Thymus (tissue), 11 donors: ENCODE results near the gene FBXO31. TPM values are rescaled to one million over a fixed set of nuclear protein-coding genes. Genes with fewer than 3 reads are reported as not detected.
A peak's percentile ranks its signal among the peaks of the same experiment; 100 is the strongest.

ENCODE experiments used
- DNase-seq, 9 donors: peaks; one replicate each; pipeline ENCODE4 v3.0.0-alpha.2; 2013; ENCODE audit warnings: low spot score in 9 of 9, low read depth in 6 of 9, missing footprints in 1 of 9
- H3K27ac ChIP-seq, 2 donors: one replicate each; pipeline ENCODE4 v1.5.1; 2013; ENCODE audit warnings: control low read depth in 1 of 2, low read depth in 1 of 2, low read length in 1 of 2, mild to moderate bottlenecking in 1 of 2, moderate library complexity in 1 of 2
- H3K27me3 ChIP-seq, 2 donors: one replicate each; pipeline ENCODE4 v1.5.1; 2013; ENCODE audit warnings: low read length in 1 of 2; ENCODE audit not compliant: control insufficient read depth in 2 of 2, insufficient read depth in 1 of 2
- H3K36me3 ChIP-seq, 2 donors: one replicate each; pipeline ENCODE4 v1.5.1; 2013; ENCODE audit warnings: low read length in 1 of 2, mild to moderate bottlenecking in 1 of 2, moderate library complexity in 1 of 2; ENCODE audit not compliant: control insufficient read depth in 2 of 2, insufficient read depth in 2 of 2
- H3K4me1 ChIP-seq, 2 donors: one replicate each; pipeline ENCODE4 v1.5.1; 2013; ENCODE audit warnings: low read length in 2 of 2; ENCODE audit not compliant: control insufficient read depth in 2 of 2, insufficient read depth in 2 of 2
- H3K4me3 ChIP-seq, 2 donors: one replicate each; pipeline ENCODE4 v1.5.1; 2013; ENCODE audit warnings: low read length in 2 of 2, control low read depth in 1 of 2, mild to moderate bottlenecking in 1 of 2
- H3K9me3 ChIP-seq, 2 donors: one replicate each; pipeline ENCODE4 v1.5.1; 2013; ENCODE audit warnings: low read length in 1 of 2, mild to moderate bottlenecking in 1 of 2; ENCODE audit not compliant: control insufficient read depth in 2 of 2, insufficient read depth in 1 of 2
- WGBS: extraction: QIAGEN DNeasy Blood & Tissue Kit; methylation state at CpG from one replicate; pipeline ENCODE4 v1.1.7; 2013; 5-methylcytosine and 5-hydroxymethylcytosine counted together
- polyA plus RNA-seq: library from polyadenylated mRNA; stranded (reverse); fragments of 200-250 nt; gene quantifications from one replicate; pipeline ENCODE4 v1.2.3, GENCODE V29; 2013
- total RNA-seq: library from RNA; stranded (reverse); fragments of 120-200 nt; gene quantifications from one replicate; pipeline ENCODE4 v1.2.4, GENCODE V29; 2013
- donor health status: healthy.

FBXO31 gene
- total and polyA plus RNA-seq, 2 donors, result 11.7 to 27.1 TPM

DNA sequence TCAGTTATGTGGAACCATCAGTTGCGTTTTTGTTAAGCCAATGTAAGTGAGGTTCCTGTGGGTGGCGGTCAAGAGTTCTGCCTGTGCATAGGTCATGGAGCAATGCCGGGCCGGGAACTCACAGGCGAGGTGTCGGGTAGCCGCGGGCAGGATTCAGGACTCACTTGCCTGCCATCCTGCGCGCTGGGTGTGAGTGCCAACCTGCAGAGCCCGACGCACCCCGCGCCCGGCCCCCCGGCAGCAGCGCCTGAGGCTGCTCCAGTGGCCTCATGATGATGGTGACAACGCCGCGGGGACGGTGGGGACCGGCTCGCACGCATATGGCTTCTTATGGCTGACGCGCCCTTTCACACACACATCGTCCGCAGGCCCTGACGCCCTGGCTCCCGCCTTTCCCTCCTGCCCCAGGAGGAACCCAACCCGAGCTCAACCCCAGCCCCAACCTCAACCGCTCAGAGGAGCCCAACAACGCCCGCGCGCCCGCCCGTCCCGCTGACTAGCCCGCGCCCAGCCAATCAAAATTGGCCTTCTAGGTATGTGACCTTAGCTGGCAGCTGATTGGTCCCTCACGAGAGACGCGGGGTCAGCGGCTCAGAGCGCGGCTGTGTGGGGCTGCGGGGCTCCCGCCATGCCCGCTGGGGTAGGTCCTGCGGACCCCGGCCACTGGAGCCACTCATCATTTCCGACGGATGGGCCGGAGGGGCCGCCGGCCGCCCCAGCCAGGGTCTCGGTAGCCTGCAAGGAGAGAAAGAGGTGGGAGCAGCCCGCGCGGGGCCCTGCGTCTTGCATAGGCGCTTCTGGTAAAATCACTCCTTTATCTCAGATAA, 66.4 kb downstream of the FBXO31 start, which contains the start of gene C16orf95:
TSS of gene C16orf95 (minus strand) at position 470 of the 827 bp plus-strand sequence. CDS start at position 320, 150 bp downstream.
- peaks cover 0 to 4% of the 10 kb centered on the region in 2 donors for H3K36me3 ChIP-seq
- H3K4me1 ChIP-seq, result peaks cover 8 to 22% of the 10 kb centered on the region in 2 donors
- H3K27ac ChIP-seq, result peak within 1 kb of the TSS; percentile 93
- H3K4me3 ChIP-seq, result peak within 1 kb of the TSS; percentile 99 to 100
- peak; percentile 90 to 99 (median 95) for DNase-seq
- no peaks in the 10 kb centered on the region for H3K27me3 ChIP-seq
- WGBS, result under 1% methylated on average over 64 of the region's 64 CpGs
- H3K9me3 ChIP-seq, result no peaks in the 10 kb centered on the region

DNA sequence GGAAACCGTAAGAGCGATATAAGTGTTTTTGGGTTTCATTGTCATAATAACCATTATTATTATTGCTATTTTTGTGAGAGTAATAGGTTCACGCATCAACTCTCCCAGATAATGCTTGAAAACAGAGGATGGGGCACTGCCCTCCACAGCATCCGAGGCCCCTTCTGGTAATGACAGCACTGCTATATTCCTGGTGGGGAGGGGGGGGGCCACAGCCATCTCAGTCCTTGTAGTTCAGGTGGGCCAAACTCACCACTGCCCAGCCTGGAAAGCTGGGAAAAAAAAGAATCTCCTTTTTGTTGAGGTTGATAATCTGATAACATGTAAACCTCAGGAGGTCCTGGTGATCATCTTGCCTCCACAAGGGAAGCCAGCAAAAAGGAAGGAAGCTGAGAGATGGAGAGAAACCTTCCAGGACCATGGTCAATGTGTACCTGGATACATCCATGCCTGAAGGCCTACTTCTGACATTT, 67.1 kb downstream of the FBXO31 start:
- H3K4me3 ChIP-seq, result peak overlapping the region; percentile 99 to 100
- DNase-seq, result no peak
- over 99% methylated on average over 4 of the region's 4 CpGs for WGBS
- H3K27ac ChIP-seq, result peak overlapping the region; percentile 93
- peaks cover 8 to 22% of the 10 kb centered on the region in 2 donors for H3K4me1 ChIP-seq
- H3K9me3 ChIP-seq, result no peaks in the 10 kb centered on the region
- no peaks in the 10 kb centered on the region for H3K27me3 ChIP-seq
- peaks cover 0 to 4% of the 10 kb centered on the region in 2 donors for H3K36me3 ChIP-seq

DNA sequence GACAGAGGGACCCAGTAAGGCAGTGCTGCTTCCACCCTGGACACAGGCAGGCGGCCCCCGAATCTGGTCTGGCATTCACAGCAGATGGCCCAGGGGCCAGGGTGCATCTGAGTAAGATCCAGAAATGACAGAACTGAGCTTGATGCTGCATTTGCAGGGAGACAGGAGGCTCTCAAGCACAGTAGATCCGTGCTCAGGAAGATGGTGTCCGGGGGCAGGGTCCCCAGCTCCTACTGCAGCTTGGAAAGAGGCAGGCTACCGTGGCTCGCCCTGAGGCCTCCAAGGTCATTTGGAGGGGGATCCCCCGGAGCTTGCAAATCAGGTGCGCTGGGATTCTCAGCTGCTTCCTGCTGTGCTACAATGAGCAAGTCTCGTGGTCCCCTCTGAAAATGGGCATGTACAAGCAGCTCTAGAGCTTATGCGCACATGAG, 68.6 kb downstream of the FBXO31 start:
- H3K36me3 ChIP-seq, result peaks cover 0 to 4% of the 10 kb centered on the region in 2 donors
- no peak overlapping the region for H3K4me3 ChIP-seq
- H3K27me3 ChIP-seq, result no peaks in the 10 kb centered on the region
- peaks cover 8 to 22% of the 10 kb centered on the region in 2 donors for H3K4me1 ChIP-seq
- no peak for DNase-seq
- peak overlapping the region in 1 of 2 donors; percentile 69 for H3K27ac ChIP-seq
- WGBS, result 93% methylated on average over 10 of the region's 10 CpGs
- H3K9me3 ChIP-seq, result no peaks in the 10 kb centered on the region

DNA sequence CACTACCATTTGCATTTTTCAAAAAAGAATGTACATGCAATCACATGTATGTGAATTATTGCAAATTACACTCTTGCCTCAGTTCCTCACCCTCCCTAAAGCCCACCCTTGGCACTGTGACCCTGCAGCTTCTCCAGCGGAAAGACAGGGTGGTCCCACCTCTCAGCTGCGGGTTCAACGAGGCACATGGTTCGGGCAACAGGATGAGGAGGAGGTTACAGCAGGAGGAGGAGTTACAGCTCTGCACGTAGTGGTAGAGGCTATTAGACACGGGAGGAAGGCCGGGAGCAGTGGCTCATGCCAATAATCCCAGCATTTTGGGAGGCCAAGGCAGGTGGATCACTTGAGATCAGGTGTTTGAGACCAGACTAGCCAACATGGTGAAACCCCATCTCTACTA, 71.6 kb downstream of the FBXO31 start:
- Histone ChIP-seq H3K9me3 (peaks cover 0 to 3% of the 10 kb centered on the region in 2 donors), H3K27ac (no peak overlapping the region), H3K4me3 (no peak overlapping the region), H3K27me3 (no peaks in the 10 kb centered on the region), H3K4me1 (peaks cover 0 to 13% of the 10 kb centered on the region in 2 donors), H3K36me3 (peaks cover 0 to 3% of the 10 kb centered on the region in 2 donors)
- 98% methylated on average over 7 of the region's 7 CpGs for WGBS
- DNase-seq, result no peak

DNA sequence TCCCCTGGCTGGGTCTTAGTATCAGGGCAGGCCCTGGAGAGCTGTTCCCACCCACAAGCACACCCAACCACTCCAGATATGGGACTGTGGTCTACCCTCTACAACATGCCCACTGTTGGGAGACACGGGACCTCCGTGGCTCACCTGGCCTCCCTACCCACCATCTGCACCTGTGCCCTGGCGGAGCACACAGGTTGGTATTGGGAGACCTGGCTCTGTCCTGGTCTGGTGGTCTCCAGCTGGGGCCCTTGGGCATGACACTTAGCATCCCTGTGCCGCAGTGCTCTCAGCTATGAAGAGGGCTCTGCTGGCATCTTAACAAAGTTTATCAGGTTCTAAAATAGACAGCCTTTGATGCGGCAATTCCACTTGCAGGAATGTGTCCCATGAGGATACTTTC, 72.2 kb downstream of the FBXO31 start:
- H3K27ac ChIP-seq, result no peak overlapping the region
- no peaks in the 10 kb centered on the region for H3K27me3 ChIP-seq
- H3K4me3 ChIP-seq, result no peak overlapping the region
- H3K4me1 ChIP-seq, result peaks cover 0 to 9% of the 10 kb centered on the region in 2 donors
- H3K9me3 ChIP-seq, result peaks cover 0 to 3% of the 10 kb centered on the region in 2 donors
- peaks cover 0 to 3% of the 10 kb centered on the region in 2 donors for H3K36me3 ChIP-seq
- DNase-seq, result no peak
- 97% methylated on average over 5 of the region's 5 CpGs for WGBS

DNA sequence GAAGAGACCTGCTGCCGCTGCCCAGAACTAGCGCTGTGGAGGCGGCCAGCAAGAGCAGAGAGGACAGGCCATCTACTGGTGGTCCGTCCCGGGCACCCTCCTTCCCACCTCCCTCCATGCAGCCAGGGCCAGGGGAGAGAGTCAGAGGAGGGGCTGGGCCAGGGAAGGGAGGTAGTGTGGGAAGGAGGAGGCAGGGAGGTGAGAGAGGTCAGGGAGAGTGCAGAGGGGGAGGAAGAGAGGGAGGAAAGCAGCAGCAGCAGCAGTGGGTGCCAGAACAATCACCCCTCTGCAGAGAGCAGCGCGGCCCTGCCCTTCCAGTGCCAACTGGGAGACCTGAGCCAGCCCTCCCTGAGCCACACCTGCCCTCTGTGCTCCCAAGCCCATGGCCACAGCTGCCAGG, 73.0 kb downstream of the FBXO31 start:
- H3K9me3 ChIP-seq, result peaks cover 0 to 3% of the 10 kb centered on the region in 2 donors
- H3K36me3 ChIP-seq, result peaks cover 0 to 3% of the 10 kb centered on the region in 2 donors
- H3K4me3 ChIP-seq, result no peak overlapping the region
- over 99% methylated on average over 7 of the region's 7 CpGs for WGBS
- H3K27ac ChIP-seq, result no peak overlapping the region
- DNase-seq, result no peak
- H3K27me3 ChIP-seq, result no peaks in the 10 kb centered on the region
- H3K4me1 ChIP-seq, result peaks cover 0 to 6% of the 10 kb centered on the region in 2 donors

DNA sequence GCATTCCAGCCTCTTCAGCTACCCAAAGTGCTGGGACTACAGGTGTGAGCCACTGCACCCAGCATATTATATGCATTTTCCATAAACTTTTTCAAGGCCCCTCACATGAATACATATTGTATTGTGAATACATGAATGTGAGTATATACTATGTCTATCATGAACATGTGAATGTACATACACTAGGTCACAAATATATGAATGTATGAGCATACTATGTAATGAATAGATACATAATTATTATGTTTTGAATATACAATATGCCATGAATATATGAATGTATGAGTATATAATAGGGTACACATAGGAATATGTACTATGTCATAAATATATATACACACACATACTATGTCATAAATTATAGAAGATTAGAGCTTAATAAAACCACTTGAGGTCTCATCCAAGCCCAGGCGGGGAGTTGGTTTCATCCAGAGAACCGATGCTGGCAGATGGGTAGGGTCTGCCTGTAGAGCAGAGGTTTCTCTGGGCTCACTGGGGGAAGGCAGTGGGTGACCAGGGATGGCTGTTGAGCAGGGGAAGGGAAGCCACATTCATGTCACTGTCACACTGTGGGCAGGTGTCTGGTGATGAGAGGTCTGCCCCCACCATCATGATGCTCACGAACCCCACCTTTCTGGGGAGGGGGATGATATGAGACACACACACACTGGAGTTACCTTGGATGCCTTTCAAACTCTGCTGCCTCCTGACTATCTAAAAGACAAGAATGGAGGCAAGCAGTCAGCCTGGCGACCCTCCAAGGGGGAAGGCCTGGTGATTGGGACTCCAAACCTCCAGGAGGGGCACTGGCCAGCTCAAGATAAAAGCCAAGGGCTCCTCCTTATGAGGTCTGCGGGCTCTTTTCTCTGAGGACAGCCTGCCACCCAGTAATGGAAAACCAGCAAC, 73.7 kb downstream of the FBXO31 start:
- H3K9me3 ChIP-seq, result peaks cover 0 to 3% of the 10 kb centered on the region in 2 donors
- 96% methylated on average over 5 of the region's 5 CpGs for WGBS
- peaks cover 0 to 3% of the 10 kb centered on the region in 2 donors for H3K4me1 ChIP-seq
- DNase-seq, result no peak
- no peaks in the 10 kb centered on the region for H3K27me3 ChIP-seq
- H3K27ac ChIP-seq, result no peak overlapping the region
- peaks cover 0 to 3% of the 10 kb centered on the region in 2 donors for H3K36me3 ChIP-seq
- H3K4me3 ChIP-seq, result no peak overlapping the region

DNA sequence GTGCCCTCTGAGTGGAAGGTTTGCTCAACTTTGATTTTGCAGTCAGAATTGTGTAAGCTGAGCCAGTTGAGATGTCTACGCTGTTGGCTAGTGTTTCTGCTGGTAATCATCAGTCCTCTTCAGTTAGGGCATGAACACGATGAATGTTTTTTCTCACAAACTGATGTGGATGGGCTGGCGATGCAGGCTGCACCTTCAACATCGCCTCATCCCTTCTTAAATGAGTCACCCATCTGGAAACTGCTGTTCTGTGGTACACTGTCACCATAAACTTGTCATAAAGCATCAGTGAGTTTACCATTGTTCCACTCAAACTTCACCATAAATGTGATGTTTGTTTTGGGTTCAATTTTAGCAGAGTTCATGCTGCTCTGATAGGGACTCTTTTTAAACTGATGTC, 74.8 kb downstream of the FBXO31 start:
- no peak for DNase-seq
- Histone ChIP-seq H3K36me3 (peaks cover 0 to 3% of the 10 kb centered on the region in 2 donors), H3K4me3 (no peak overlapping the region), H3K27me3 (no peaks in the 10 kb centered on the region), H3K9me3 (peaks cover 0 to 3% of the 10 kb centered on the region in 2 donors), H3K4me1 (peaks cover under 1 to 14% of the 10 kb centered on the region in 2 donors), H3K27ac (no peak overlapping the region)
- WGBS, result 97% methylated on average over 4 of the region's 4 CpGs
